GM19438 (cell line): ENCODE measurements around the gene RNF223.
A peak's percentile ranks its signal among the peaks of the same experiment; 100 is the strongest.
"Not testable (repeated sequence)": the region's sequence is repeated elsewhere in the genome, so short reads cannot be mapped to it uniquely, and the experiment has no call there.

Experiments used
- ATAC-seq: cut with Tn5 transposase; IDR thresholded peaks from one replicate; pipeline ENCODE4 v1.9.1; 2021; ENCODE audit warnings: low read depth; ENCODE audit not compliant: unreplicated experiment

RNF223 gene

GRCh38 chr1:1062348-1063163 lies 11.6 kb downstream of the RNF223 start:
- no peak for ATAC-seq

GRCh38 chr1:1061682-1062345 lies 12.3 kb downstream of the RNF223 start:
- no peak for ATAC-seq

GRCh38 chr1:1060281-1061000 lies 13.7 kb downstream of the RNF223 start:
- no peak for ATAC-seq

DNA sequence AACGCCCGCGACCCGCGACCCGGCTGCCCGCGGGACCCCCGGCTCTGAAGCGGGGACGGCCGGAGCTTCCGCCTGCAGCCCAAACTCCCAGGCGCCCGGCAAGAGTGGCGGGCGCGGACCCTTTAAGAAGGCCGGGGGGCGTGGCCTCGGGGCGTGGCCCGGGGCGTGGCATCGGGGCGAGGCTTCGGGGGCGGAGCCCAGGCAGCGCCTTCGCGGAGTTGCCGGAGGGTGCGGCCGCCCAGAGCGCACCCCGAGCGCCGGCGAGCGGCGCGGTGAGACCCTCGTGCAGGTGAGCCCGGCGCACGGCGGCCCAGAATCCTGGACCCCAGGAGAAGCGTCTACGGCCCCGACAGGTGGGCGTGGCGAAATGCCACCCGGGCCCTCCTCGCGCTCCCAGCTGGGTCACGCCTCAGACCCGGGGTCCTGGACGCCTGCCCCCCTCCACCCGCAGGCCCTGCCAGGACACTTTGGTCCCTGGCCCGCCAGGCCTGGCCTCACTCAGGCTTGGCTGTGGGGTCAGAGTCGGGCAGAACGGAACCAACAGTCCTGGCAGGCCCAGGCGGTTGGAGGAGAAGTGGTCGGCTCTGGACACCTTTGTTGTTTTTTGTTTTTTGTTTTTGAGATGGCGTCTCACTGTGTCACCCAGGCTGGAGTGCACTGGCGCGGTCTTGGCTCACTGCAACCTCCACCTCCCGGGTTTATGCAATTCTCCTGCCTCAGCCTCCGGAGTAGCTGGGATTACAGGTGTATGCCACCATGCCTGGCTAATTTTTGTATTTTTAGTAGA lies 14.4 kb downstream of the RNF223 start:
- ATAC-seq = peak; percentile 52

DNA sequence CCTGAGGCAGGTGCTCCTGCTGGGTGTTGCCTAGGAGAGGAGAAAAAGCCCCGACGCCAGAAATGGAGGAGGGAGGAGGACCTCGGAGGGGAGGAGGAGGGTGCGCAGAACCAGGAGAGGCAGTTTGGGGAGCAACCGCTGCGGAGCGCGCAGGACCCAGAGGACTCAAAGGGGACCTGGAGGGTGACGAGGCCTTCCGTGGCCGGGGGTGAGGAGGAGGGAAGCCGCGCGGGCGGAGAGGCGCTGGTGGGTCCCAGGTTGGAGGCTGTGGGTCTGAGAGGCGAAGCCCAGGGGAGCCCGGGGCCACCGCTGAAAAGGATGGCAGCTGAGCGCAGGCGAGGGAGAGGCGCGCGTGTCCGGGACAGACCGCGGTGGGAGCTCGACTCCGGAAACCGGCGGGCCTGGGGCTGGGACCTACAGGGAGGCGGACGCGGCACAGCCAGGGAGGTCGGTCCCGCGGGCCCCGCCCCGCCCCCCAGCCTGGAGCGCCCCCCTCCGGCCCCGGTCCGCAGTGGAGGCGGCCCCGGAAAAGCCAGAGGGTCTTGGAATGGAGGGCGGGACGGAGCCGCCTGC lies 15.1 kb downstream of the RNF223 start:
- peak; percentile 43 for ATAC-seq

DNA sequence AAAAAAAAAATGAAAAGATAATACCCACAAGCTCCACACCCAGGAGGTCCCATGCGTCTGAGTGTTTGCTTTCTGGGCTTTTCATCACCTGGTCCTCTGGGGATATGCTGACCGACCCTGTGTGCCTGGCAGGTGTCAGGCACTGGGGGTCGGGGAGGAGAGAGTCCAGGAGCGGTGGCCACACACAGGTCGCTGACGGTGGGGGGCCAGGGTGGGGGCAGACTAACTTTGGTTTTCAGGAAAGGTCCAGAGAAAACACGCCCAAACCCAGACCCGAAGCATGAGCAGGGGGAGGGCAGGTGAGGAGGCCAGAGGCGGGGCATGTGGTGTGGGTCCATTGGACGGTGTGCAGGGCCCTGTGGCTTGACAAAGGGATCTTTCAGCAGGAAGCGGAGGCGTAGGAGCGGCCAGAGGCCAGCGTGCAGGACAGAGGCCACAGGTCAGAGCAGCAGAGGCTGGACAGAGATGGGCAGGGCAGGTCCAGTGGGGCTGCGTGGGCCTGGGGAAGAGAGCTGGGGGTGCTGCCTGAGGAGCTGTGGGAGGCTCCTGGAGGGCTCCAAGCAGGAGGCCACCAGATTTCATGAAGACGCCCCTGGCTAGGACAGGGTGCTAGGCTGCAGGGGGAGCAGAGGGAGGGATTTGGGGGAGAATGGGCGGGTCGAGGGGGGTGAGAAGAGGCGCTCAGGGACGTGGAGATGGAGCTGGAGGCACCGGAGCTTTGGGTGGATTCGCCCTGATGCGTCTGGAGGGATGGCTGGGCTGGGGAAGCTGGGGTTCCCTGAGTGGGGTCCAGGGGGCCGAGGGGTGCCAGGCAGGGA lies 15.8 kb downstream of the RNF223 start:
- ATAC-seq = no peak

DNA sequence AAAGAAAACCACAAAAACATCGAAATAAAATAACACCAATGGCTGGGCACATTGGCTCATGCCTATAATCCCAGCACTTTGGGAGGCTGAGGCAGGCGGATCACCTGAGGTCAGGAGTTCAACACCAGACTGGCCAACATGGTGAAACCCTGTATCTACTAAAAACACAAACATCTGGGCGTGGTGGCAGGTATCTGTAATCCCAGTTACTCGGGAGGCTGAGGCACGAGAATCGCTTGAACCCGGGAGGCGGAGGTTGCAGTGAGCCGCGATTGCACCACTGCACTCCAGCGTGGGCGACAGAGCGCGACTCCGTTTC lies 16.4 kb downstream of the RNF223 start:
- not testable (repeated sequence) for ATAC-seq

DNA sequence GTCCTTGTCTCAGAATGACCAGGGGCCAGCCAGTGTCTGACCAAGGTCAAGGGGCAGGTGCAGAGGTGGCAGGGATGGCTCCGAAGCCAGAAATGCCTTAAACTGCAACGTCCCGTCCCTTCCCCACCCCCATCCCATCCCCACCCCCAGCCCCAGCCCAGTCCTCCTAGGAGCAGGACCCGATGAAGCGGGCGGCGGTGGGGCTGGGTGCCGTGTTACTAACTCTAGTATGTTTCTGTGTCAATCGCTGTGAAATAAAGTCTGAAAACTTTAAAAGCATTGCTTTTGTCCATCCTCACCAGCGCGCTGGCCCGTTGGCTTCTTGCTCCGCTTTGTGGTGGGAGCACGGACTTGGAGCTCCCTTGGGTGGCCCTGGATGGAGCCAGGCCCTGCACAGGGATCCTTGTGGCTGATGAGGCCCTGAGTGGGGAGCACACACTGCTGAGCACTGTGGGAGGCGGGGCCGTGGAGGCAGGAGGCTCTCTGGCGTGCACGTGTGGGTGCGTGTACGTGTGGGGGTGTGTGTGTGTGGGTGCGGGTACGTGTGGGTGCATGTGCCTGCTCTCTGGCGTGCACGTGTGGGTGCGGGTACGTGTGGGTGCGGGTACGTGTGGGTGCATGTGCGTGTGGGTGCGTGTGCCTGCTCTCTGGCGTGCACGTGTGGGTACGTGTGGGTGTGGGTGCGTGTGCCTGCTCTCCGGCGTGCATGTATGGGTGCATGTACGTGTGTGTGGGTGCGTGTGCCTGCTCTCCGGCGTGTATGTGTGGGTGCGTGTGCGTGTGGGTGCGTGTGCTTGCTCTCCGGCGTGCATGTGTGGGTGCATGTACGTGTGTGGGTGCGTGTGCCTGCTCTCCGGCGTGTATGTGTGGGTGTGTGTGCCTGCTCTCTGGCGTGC lies 18.0 kb downstream of the RNF223 start:
- ATAC-seq = no peak

DNA sequence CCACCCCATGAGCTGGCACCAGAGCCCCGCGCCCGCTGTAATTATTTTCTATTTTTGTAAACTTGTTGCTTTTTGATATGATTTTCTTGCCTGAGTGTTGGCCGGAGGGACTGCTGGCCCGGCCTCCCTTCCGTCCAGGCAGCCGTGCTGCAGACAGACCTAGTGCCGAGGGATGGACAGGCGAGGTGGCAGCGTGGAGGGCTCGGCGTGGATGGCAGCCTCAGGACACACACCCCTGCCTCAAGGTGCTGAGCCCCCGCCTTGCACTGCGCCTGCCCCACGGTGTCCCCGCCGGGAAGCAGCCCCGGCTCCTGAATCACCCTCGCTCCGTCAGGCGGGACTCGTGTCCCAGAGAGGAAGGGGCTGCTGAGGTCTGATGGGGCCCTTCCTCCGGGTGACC lies 19.1 kb downstream of the RNF223 start:
- no peak for ATAC-seq

DNA sequence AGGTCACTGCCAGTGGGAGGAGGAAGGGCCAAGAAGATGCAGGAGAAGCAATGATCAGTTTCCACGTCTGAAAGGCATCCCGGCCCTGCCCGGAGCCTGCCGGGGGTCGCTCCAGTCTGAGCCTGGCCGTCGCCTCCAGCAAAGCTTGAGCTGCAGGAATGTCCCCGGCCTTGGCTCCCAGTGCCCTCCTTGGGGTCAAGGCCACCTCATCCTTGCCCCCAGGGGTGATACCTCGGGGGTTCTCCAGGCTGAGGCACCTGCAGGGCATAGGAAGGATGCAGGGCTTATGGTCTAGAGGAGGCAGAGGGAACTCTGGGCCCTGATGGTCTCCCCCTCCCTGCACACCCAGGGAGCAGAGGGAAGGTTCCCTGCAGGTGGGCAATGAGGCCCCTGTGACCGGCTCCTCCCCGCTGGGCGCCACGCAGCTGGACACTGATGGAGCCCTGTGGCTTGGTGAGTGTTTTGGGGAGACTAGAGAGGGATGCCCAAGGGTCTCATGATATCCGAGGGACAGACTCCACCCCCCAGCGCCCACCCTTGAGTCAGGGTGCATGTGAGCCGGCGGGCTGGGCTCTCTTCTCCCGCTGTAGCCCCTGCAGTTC lies 19.9 kb downstream of the RNF223 start:
- no peak for ATAC-seq

DNA sequence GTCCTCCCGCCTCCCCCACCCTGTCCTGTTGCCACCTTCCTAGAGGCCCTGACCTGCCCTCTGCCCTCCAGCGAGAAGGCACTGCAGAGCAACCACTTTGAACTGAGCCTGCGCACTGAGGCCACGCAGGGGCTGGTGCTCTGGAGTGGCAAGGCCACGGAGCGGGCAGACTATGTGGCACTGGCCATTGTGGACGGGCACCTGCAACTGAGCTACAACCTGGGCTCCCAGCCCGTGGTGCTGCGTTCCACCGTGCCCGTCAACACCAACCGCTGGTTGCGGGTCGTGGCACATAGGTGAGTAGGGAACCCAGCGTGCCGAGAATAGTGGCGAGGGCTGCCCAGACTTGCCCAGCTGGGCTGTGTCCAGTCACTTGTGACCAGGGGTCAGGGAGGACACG lies 20.4 kb downstream of the RNF223 start:
- no peak for ATAC-seq

GRCh38 chr1:1053022-1053421 lies 21.1 kb downstream of the RNF223 start:
- ATAC-seq = no peak

- no peak for ATAC-seq
Observed at GRCh38 chr1:1052003-1052840, 21.9 kb downstream of the RNF223 start.

GRCh38 chr1:1051127-1051810 lies 22.8 kb downstream of the RNF223 start:
- no peak for ATAC-seq

DNA sequence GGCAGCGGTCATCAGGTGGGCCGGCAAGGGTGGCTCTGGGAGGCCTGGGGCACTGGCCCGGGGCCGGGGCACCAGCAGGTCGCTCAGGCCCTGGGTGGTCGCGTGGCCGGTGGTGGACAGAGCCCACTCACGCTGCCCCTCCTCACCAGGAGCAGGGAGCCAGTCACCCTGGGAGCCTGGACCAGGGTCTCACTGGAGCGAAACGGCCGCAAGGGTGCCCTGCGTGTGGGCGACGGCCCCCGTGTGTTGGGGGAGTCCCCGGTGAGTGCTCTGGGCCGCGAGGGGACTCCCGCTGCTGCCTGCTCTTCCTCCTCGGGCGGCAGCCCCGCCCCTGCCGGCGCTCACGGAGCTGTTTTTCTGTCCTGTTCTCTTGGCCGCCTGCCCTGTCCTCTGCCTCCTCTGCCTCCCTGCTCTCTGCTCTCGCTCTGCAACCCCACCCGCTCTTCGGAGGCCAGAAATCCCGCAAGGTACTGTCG lies 23.5 kb downstream of the RNF223 start:
- ATAC-seq = no peak

- ATAC-seq = no peak
Observed at GRCh38 chr1:1049318-1050165, 24.6 kb downstream of the RNF223 start.
